ENCODE data around the gene BCL2L15. TPM values are rescaled to one million over a fixed set of nuclear protein-coding genes. Genes with fewer than 3 reads are reported as not detected.
A peak's percentile ranks its signal among the peaks of the same experiment; 100 is the strongest.

BCL2L15 gene
- total and polyA plus RNA-seq, 2 of the 13 experiments (the other 11 are each of a cell fraction or from before 2014, with no cell fraction given) = 0.03 to 0.27 TPM

DNA sequence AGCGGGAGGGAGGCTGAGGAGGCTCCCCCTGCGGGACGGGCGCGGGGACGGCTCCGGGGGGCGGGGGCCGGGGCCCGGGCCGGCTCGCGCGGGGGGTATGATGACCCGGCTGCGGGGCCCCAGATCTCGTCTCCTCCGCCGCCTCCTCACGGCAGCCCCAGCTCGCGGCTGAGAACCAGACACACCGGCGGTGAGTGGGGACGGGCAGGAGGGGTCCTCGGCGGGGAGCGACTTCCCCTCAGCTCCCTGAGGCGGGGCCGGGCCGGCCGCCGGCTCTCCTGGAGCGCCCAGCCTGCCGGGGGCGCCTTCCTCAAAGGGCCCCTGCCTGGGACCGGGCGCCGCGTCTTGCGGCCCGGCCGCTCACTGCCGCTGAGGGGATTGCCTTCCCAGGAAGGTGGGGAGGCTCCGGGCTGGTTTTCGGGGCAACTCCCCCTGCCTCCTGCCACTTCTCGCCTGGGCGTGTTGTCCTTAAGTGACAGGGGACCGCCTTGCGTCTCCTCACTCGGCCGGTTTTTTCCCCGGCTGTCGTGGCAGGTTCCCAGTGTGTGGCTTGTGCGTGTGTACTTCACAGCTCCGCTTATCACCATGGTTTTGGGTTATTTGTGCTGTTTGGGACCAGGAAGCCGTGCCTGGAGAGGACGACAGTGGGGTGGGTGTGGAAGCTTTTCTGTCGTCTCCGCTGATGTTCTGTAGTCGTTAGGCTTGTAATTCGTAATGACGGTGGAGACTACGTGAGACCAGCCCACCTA lies 42.5 kb upstream of the BCL2L15 start:
- intact Hi-C loops (cut with micrococcal nuclease; ENCODE audit: unreplicated experiment) = loop anchor here (1.0 to 2.0 kb wide), 3 partner anchors 19 to 95 kb away; partner anchors contain the start of gene DCLRE1B
- no TSS peak for BruUV-seq (replicated peaks)
- ChIA-PET CTCF (ENCODE audit: low intra/inter-chr PET ratio, low total read pairs) (interaction anchor here (1.1 kb wide), 1 partner anchor 25 kb away, joined by 3 read pairs; the partner anchor contains the start of genes AP4B1 and DCLRE1B), POLR2A (interaction anchor here (0.7 to 4.4 kb wide), 11 partner anchors 9 to 171 kb away, joined by 3 to 102 read pairs (median 5); partner anchors contain the start of genes AP4B1, DCLRE1B, PHTF1 and RSBN1)
- Histone ChIP-seq H3K4me3 (replicated peaks in 1 of 3; ENCODE audit: insufficient read depth in 1 of 3, low read depth in 2 of 3, low read length in 3 of 3) (peak overlapping the region; percentile 90 to 99 (median 99)), H3K9me3 (ENCODE audit: low read length) (no peaks in the 10 kb centered on the region), H3K79me2 (ENCODE audit: insufficient read depth, low read length) (peaks cover 51% of the 10 kb centered on the region), H3K9ac (ENCODE audit: insufficient read depth, low read depth, low read length) (peak overlapping the region; percentile 96), H3K36me3 (replicated peaks in 1 of 2; ENCODE audit: control insufficient read depth in 1 of 2, insufficient read depth in 2 of 2, low read length in 2 of 2) (no peaks in the 10 kb centered on the region), H3K27ac (ENCODE audit: extremely low read length, insufficient read depth, low read length) (peak overlapping the region; percentile 99), H3K27me3 (ENCODE audit: control insufficient read depth in 1 of 2, insufficient read depth in 2 of 2, low read length in 2 of 2) (no peaks in the 10 kb centered on the region; a peak in 1 of 5 replicates), H4K20me1 (ENCODE audit: insufficient read depth, low read length) (peaks cover 17% of the 10 kb centered on the region), H2AFZ (ENCODE audit: low read length) (no peak overlapping the region), H3K4me1 (ENCODE audit: insufficient read depth, low read length) (peaks cover 58% of the 10 kb centered on the region), H3K4me2 (ENCODE audit: low read depth, low read length) (peak overlapping the region; percentile 81)
- FAIRE-seq (no peak), DNase-seq (ENCODE audit: low spot score) (no peak), ATAC-seq (peak; percentile 56)
- in situ Hi-C loops (cut with HindIII; ENCODE audit: extremely low pct_ligation_motif_present, low pct_unique_long_range_greater_than_20kb) = no loop called here
- 0% methylated on average over 19 of the region's 64 CpGs for WGBS (ENCODE audit: low lambda C conversion rate)
- TF ChIP-seq ZNF274 (CRISPR knock-in tag; IDR thresholded peaks at IDR 0.05) (0 out of 2 replicates have a peak, but pooled peaks have one; percentile 7), ZNF607 (CRISPR knock-in tag; IDR thresholded peaks at IDR 0.05; ENCODE audit: borderline replicate concordance) (no peak), SMAD3 (CRISPR knock-in tag; IDR thresholded peaks at IDR 0.05) (no peak), NFKB2 (CRISPR knock-in tag; IDR thresholded peaks at IDR 0.05; ENCODE audit: borderline replicate concordance) (no peak), ZFP37 (CRISPR knock-in tag; IDR thresholded peaks at IDR 0.05; ENCODE audit: borderline replicate concordance) (no peak), NFYB (CRISPR knock-in tag; IDR thresholded peaks at IDR 0.05) (0 out of 2 replicates have a peak, but pooled peaks have one; percentile 8), ZNF253 (CRISPR knock-in tag; IDR thresholded peaks at IDR 0.05; ENCODE audit: borderline replicate concordance) (0 out of 2 replicates have a peak, but pooled peaks have one; percentile 58), PITX1 (CRISPR knock-in tag; IDR thresholded peaks at IDR 0.05) (peak; percentile 42; the same call in 1 of the 2 replicates), REXO4 (CRISPR knock-in tag; IDR thresholded peaks at IDR 0.05; ENCODE audit: borderline replicate concordance) (0 out of 2 replicates have a peak, but pooled peaks have one; percentile 65), SP2 (CRISPR knock-in tag; IDR thresholded peaks at IDR 0.05) (no peak), ZNF224 (CRISPR knock-in tag; IDR thresholded peaks at IDR 0.05) (peak; percentile 72; the same call in 1 of the 2 replicates), TCF12 (IDR thresholded peaks at IDR 0.05) (no peak), TCF12 (CRISPR knock-in tag; IDR thresholded peaks at IDR 0.05) (no peak), ATF7-NPFF (CRISPR knock-in tag; IDR thresholded peaks at IDR 0.05; ENCODE audit: low read depth) (0 out of 2 replicates have a peak, but pooled peaks have one; percentile 26), ZBTB21 (CRISPR knock-in tag; IDR thresholded peaks at IDR 0.05) (no peak), EEA1 (CRISPR knock-in tag; IDR thresholded peaks at IDR 0.05; ENCODE audit: borderline replicate concordance) (no peak)
- TF ChIP-seq, protein P1, sequence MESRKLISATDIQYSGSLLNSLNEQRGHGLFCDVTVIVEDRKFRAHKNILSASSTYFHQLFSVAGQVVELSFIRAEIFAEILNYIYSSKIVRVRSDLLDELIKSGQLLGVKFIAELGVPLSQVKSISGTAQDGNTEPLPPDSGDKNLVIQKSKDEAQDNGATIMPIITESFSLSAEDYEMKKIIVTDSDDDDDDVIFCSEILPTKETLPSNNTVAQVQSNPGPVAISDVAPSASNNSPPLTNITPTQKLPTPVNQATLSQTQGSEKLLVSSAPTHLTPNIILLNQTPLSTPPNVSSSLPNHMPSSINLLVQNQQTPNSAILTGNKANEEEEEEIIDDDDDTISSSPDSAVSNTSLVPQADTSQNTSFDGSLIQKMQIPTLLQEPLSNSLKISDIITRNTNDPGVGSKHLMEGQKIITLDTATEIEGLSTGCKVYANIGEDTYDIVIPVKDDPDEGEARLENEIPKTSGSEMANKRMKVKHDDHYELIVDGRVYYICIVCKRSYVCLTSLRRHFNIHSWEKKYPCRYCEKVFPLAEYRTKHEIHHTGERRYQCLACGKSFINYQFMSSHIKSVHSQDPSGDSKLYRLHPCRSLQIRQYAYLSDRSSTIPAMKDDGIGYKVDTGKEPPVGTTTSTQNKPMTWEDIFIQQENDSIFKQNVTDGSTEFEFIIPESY (CRISPR knock-in tag; IDR thresholded peaks at IDR 0.05) = no peak
- TF ChIP-seq, protein P2, sequence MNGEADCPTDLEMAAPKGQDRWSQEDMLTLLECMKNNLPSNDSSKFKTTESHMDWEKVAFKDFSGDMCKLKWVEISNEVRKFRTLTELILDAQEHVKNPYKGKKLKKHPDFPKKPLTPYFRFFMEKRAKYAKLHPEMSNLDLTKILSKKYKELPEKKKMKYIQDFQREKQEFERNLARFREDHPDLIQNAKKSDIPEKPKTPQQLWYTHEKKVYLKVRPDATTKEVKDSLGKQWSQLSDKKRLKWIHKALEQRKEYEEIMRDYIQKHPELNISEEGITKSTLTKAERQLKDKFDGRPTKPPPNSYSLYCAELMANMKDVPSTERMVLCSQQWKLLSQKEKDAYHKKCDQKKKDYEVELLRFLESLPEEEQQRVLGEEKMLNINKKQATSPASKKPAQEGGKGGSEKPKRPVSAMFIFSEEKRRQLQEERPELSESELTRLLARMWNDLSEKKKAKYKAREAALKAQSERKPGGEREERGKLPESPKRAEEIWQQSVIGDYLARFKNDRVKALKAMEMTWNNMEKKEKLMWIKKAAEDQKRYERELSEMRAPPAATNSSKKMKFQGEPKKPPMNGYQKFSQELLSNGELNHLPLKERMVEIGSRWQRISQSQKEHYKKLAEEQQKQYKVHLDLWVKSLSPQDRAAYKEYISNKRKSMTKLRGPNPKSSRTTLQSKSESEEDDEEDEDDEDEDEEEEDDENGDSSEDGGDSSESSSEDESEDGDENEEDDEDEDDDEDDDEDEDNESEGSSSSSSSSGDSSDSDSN (CRISPR knock-in tag; IDR thresholded peaks at IDR 0.05) = peak; percentile 56; the same call in 1 of the 2 replicates
- TF ChIP-seq, protein P3, sequence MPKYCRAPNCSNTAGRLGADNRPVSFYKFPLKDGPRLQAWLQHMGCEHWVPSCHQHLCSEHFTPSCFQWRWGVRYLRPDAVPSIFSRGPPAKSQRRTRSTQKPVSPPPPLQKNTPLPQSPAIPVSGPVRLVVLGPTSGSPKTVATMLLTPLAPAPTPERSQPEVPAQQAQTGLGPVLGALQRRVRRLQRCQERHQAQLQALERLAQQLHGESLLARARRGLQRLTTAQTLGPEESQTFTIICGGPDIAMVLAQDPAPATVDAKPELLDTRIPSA (CRISPR knock-in tag; IDR thresholded peaks at IDR 0.05; ENCODE audit: borderline replicate concordance) = no peak

Data from HepG2 (cell line).